Measurements from ENCODE around the gene RNF220.

The RNF220 gene

DNA sequence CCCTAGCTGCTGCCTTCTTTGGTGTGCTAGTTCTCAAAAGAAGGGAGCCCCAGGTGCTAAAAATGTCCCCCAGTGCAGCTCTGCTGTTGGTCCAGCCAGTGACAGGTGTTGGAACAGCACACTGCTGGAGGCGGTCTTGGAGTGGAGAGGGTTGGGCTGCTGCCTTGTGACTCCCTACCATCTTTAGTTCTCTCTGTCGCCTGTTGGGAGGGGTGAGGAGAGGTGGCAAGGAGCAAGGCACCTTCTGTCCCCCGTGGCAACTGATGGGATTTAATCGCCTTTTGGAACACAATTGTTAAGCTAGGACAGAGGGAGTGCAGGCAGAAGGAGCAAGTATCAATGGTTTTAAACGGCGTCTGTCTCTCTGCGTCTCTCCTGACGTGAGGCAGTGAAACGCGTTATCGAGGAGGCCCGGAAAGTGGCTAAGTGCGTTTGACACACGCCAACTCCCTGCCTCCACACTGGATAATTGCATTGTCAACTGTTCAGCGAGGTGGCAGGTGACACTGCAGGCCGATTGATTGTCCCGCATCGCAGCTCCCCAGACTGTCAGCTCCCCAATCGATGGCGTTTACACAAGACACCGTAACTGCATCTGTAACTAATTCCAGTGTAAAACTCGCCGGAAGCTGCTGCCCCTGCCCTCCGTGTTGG, 235.3 kb downstream of the RNF220 start:
- no peak for DNase-seq

DNA sequence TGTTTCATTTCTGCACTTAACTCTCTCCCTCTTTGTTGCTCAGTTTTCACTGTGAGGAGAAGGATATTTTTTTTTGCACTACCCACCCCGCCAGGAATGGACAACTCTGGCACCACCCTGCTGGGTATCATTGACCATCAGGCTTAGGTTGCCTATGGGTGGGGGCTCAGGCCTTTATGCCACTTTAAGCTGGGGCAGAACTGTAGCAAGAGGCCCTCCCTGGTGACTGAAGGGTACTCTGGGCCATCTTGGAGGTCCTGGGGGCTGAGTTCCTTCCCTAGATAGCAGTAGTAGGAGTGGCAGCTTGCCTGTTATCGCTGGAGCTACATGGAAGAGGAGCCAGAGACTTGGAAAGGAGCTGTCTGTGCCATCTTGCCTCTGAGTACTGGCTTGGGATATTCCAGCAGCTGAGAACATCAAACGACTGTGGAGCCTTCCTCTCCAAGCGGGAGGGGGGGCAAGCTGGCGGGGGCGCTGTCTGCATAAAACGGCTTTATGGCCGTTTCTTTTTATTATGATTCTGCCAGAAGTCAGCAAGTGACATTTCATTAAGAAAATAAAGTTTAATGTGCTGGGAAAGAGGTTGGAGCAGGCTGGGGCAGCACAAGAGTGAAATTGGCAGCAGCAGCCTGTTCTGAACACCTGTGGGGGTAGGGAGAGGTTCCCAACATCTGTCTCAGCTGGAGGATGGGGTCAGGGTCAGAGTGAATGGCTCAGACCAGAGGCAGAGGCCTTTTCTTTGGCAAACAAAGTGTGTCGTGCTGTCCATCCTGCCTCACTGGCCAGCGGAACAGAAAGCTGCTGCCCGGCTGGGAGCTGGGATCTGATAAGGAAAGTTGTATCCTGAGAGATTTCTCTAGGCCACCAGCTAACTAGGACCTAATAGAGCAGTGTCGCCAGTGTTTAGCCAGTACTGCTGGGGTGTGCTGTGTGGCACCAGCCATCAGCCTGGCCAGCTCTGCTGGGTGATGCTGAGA, 236.4 kb downstream of the RNF220 start:
- DNase-seq: no peak

DNA sequence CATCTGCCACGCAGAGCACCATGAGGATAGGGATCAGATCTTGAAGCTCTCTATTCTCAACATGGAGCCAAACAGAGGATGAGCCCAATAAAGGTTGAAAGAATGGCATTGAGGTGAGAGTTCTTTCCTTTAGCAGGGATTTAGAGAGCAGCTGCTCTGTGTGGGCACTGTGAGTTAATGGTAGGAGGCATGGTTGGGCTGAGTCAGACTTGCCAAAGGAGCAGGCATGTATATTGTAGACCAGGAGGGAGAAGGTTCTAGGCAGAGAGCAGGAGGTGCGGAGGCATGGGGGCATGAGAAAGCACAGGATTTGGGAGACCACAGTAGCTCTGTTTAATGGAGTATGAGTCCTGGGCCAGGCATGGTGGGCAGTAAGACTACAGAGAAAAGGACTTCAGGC, 237.2 kb downstream of the RNF220 start:
- no peak for DNase-seq

DNA sequence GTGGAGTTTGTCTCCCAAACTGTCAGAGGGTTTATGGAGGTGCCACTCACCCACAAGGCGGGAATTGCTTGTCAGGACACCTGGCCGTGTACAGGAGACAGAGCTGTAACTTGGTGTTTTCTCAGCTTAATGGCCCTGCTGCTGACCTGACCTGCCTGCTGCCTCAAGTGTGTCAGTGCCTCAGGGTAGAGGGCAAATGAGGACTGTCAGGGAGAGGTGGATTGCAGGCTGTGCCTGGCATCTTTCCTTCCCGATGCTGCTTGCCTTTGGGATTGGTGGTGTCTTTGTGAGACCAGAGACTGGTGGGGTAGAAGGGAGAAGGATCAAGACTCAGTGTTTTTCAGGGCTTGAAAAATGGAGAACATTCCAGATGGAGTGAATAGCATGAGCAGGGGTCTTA, 237.9 kb downstream of the RNF220 start:
- no peak for DNase-seq

DNA sequence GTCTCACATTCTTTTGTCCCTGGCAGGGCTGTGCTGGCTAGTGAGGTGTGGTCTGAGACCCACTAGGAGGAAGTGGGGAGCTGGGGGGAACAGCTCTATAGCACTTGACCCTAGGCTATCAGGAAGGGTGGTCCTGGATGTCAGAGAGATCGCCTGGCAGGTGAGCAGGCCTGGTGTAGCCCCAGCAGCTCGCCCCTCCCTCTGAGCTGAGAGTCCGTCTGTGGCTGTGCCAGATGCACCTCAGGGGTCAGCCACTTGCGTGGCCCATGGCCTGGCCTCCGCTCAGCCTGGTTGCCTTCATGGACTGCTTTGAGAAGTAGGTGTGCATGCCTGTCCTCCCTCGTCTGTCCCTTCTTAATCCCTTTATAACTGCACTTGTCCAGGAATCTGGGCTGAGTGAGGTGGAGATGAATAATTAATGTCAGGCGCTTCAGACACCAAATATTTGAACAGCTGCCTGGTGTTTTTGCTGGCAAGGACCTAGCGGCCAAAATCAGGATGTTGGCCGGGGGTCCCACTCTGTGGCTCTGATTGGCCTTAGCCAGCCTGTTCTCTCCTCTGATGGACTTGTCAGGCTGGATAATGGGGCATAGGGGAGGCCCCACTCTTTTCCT, 238.8 kb downstream of the RNF220 start:
- DNase-seq: no peak

DNA sequence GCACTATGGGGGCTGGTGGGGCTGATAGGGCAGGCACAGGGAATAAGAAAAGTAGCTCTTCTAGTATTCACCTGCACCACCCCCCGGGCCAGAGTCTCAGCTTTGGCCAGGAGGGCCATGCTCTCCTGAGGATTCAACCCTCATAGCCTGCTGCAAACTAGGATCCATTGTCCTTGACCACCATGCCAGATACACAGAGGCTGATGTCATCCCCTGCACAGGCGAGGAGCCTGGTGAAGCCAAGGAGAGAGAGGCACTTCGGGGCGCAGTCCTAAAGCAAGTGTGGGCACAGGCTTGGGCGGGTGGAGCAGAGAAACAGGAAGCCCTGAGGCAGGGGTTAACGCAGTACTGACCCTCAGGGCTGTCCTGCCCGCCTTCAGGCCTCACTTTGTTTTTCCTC, 239.8 kb downstream of the RNF220 start:
- no peak for DNase-seq

DNA sequence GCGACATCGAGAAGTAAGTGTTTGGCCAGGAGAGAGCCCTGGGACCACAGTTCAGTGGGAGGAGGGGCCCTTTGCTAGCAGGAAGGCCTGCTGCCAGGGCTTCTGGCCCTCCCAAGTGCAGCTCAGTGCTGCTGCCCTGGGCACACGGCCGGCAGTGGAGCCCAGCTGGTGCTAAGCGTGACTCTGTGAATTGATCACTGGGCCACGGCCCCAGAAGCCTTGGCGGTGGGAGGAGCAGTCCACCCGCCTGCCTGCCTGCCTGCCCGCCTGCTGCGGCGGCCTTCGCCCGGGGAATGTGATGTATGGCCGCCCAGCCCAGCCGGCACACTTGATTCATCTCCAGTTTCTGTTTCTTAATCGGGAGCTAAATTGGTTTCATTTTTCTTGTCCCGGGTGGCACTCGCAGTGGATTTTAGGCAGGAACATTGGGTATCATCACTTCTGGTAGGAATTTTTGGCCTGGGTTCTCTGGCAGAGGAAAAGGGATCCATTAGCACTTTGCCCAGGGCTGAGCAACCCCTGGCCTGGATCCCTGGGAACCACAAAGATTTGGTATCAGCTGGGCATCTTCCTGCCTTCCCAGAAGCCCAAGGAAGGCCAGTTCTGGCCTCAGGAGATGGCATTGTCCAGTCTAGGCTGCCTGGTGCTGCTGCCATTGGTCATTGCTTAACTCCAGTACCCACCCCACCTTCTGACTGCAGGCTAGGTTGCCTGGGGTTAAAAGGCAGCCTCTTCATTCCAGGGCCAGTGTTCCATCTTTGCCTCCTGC, 240.6 kb downstream of the RNF220 start:
- DNase-seq: no peak

DNA sequence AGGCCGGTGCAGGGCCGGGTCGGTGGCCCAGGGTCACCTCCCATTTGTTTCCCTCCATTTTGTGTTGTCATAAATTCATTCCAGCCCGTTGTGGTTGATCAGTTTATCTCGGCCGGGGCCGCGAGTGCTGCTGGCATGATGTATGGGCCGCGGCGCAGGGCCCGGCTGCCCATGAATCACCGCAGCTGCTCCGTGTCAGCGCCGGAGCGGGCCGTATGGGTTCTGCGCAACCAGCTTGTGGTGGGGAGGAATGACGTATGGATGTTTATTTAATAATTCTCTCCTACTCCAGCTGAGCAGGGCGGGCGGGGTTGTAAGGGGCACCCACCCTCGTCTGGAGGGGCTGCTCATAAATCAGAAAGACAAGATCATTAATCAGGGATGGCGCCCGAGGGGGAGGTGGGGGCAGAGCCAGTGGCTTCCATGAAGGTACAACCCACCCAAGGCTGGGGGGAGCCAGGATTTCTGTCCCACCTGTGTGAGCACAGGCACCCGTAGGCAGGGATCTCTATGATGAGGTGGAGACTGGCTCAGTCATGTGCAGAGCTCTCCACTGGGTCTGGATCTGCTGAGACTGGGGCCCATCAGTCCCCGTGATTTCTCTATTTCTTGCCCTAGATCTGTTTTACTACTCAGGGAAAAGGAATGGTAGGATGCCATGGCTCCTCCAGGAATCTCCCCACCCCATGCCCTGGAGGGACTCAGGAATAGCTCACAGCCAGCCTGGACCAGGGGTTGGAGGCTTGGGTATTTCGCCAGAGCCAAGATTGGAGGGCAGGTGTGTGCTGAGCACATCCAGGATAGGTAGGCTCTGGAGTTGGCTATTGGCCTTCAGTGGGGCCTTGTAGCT, 241.4 kb downstream of the RNF220 start:
- peak; percentile 59 for DNase-seq

DNA sequence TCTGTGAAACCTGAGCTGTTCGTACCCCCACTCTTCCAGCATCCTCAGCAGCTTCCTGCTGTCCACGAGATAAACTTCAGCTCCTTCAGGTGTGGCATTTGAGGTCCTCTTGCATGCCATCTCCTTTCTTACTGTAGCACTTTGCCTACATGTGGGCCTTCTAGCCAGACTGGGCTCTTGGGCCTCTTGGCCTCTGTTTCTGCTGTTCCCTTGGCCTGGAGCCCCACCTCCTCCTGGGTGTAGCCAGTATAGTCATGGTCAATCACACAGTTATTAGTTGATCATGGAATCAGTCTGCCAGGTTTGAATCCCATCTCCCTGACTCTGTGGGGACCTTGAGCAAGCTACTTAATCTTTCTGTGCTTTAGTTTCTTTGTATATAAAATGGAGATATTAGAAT, 242.8 kb downstream of the RNF220 start:
- no peak for DNase-seq

DNA sequence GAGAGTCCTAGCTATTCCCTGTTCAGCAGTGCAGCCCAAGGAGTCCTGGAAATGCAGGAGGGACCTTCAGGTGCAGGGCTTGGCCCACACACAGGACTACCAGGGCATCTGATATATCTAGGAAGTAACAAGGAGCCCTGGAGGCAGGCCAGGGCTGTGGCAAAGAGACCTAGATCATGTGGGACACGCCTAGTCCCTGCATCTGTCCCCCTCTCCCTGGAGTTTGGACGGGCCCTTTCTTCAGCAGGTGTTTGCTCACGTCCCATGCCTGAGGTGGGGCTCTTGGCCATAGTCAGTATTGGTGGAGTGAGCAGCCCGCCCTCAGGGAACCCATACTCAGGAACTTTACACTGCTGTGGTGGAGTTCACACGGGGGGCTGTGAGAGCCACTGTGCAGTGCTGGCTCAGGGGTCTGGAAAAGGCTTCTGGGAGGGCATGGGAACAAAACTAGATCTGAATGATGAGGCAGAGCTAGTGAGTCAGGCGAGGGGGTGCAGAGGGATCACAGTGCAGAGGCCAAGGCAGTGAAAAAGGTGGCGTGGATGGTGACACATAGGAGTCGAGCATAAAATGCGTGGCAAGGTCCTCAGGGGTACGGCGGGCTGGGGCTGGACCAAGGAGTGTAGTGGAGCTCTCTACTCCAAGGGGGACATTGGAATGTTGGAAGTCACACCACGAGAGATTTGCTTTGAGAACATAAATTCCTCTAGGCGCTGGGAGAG, 243.6 kb downstream of the RNF220 start:
- no peak for DNase-seq

DNA sequence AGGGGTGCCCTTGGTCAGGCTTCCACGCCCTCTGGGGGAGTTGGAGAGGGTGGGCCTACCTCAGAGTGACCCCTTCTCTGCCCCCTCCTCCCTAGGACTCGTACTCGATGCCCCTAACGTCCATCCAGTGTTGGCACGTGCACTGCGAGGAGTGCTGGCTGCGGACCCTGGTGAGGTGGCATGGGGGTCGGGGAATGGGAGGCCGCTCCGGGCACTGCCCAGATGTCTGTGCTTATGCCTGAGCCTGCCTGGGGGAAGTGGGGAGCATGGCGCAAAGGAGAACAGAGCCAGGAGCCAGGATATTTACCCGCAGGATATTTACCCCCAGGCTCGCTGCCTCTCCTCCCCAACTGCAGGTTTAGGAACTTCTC, 244.7 kb downstream of the RNF220 start:
- no peak for DNase-seq

DNA sequence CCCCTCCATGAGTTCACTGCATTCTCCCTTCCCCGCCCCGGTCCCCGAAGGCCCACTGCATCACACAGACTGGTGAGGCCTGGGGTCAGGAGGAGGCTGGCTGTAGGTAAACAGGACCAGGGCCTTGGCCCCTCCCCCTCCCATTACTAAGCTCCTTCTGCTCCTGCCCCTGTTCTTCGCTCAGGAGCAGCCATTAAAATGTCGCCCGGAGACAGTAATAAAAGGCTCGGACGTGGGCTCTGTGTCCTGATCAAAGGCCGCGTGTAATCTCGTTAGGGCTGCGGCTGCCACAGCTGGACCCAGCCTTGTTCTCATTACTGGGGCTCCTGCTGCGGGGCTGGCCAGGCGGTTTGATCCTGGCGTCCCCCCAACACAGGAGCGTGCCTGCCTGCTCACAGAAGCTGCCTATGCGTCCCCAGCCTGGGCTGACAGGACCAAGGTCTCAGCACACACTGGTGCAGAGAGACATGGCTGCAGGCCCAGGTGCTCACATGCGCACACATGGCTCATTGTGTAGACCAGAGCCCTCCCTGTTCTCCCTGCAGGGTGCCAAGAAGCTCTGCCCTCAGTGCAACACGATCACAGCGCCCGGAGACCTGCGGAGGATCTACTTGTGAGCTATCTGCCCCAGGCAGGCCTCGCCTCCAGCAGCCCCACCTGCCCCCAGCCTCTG, 245.2 kb downstream of the RNF220 start:
- DNase-seq: no peak

DNA sequence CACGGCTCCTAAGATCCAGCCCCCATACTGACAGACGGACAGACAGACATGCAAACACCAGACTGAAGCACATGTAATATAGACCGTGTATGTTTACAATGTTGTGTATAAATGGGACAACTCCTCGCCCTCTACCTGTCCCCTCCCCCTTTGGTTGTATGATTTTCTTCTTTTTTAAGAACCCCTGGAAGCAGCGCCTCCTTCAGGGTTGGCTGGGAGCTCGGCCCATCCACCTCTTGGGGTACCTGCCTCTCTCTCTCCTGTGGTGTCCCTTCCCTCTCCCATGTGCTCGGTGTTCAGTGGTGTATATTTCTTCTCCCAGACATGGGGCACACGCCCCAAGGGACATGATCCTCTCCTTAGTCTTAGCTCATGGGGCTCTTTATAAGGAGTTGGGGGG, 246.0 kb downstream of the RNF220 start:
- no peak for DNase-seq

DNA sequence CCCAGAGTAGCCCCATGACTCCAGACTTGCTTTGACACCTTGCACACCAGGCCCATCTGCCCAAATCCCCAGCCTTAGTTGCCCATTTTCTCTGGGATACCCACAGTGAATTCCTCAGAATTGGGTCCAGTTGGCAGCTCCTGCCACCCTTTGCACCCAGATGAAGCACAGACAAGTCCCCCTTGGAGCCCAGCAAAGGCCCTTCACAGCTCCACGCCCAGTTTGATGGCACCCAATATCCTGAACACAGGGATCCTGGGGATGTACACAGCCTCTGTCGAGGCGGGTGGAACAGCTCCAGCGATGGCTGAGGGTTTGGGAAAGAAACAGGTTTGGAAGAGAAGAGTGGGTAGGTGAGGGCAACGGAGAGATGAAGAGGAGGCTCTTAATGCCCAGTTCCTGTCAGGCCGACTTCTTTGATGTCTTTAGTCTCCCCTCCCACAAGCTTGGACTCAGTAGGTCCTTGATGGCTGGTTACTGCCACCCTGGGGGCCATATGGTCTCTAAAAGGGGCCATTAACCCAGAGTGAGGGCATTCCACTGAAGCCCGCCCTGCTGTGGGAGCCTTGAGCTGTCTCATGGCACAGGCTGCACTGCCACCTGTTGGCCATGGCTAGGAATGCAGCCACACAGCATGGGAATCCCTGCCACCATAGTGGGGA, 247.5 kb downstream of the RNF220 start:
- DNase-seq: peak; percentile 56

DNA sequence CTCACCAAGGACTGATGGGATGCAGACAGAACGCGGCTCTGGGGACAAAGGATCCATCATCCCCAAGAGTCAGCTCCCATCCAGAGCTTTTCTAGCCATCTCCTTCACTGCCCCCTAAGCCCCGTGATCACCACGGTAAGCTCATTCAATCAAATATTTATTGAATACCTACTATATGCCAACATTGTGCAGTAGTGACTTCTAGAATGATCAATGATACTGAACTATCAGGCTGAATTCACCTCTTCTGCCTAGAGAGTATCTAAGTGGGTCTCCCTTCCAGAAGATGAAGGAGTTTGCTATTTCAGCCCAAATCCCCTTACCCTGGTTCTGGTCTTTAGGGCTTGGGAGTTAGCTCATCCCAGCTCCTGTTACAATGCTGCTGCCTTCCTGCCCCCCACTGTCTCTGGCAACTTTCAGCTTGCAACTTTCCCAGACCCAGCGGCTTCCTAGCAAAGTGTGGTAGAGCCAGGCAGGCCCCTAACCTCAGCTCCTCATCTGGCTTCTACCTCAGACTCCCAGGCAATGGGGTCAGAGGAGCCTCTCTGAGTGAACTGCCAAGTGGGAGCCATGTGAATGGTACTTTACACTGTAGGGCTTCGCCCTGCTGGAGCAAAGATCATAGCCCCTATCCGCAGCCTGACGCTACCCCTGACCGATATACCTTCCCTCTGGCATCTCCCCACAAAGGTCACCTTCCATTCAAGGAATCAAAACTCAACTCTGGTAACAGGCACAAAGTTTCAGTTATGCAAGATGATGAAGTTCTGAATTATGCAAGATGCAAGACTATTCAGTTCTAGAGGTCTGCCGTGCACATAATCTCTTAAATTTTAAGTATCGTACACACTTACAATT, 248.3 kb downstream of the RNF220 start:
- DNase-seq: no peak

DNA sequence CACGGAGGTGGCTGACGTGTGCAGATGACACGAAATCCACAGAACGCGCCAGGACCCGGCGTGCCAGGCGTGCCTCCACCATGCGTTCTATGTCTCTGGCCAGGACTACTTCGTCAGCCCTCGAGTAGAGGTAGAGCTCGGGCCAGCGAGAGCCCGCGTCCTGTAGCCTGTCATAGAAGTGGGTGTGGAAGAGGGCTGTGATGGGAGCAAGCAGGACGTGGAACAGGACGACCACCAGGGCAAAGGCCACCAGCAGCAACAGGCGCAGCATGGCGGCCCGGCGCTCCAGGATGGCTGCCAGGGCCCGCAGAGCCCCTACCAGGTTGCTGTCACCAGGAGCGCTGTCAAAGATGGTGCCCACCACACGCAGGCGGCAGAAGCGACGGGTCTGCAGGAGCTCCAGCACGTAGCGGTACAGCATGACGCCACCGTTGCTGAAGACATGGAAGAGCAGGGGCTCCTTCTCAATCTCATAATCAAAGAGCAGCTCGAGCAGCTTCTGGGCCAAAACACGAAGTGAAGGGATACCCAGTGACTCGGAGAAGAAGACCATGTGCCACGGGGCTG, 249.6 kb downstream of the RNF220 start:
- no peak for DNase-seq

DNA sequence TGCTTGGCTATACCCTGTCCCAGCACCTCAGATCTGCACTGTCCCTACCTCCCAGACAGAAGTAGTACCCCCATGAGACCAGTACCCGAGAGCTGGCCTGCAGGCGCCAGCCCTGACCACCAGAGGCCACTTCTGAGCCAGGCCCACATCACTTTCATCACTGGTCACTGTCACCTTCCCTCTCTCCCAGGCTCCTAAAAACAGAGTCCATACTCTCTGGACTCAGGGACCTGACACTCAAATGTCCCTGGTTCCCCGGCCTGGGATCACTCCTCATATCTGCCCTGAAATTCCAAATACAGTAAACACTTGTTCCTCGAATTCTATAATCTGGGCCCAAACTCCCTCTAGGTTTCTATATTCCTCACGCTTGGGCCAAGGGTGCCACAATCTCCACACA, 250.6 kb downstream of the RNF220 start:
- no peak for DNase-seq

DNA sequence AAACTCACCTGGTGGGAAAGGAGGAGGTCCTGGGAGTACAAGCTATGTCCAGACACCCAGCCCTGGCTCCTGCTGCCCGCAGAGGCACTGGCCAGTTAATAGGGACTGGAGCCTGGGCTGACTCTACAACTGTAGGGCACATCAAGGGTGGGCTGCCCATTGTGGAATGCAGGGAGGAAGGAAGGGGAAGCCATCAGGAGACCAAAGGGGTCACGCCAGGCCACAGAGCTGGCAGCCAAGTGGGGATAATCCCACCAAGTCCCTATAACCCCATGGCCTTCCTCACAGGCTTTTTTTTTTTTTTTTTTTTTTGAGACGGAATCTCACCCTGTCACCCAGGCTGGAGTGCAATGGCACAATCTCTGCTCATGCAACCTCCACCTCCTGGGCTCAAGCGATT, 254.5 kb downstream of the RNF220 start:
- no peak for DNase-seq

DNA sequence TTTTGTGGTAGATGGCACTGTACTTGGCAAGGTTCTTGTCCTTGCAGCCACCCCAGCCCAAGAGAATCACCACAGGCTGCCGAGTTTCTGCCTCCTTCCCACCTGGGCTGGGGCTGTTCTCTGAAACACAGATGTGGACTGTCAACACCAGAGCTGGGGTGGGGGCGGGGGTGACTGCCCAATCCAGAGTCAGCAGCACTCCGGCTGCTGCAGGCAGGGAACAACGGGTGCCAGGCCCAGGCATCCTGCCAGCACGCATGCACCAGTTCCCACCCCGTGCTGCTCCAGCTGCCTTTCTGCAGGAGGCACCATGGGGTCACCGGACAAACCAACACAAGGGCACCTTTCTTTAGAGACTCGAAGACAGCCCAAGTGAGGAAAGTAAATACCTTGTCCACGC, 255.1 kb downstream of the RNF220 start:
- DNase-seq: no peak

Data from fibroblast of skin of abdomen (primary cell).